Liver (tissue), 9 donors: ENCODE measurements around the gene TRIM38. TPM values are rescaled to one million over a fixed set of nuclear protein-coding genes. Genes with fewer than 3 reads are reported as not detected.

Experiments
- DNase-seq: peaks from one replicate; pipeline ENCODE4 v3.0.0-alpha.2; 2017; ENCODE audit warnings: low spot score
- H3K27ac ChIP-seq, 2 donors: one replicate each; pipeline ENCODE4 v1.7.0; 2013; ENCODE audit warnings: inconsistent platforms in 2 of 2, low read length in 2 of 2, control low read depth in 1 of 2, low read depth in 1 of 2, mild to moderate bottlenecking in 1 of 2
- H3K27me3 ChIP-seq, 4 donors: one replicate each; pipeline versions ENCODE4 v1.6.1 to v1.7.0; 2013; ENCODE audit warnings: low read length in 3 of 4, inconsistent platforms in 1 of 4, mild to moderate bottlenecking in 1 of 4, moderate library complexity in 1 of 4; ENCODE audit not compliant: control insufficient read depth in 4 of 4, insufficient read depth in 4 of 4
- H3K36me3 ChIP-seq, 4 donors: one replicate each; pipeline versions ENCODE4 v1.6.1 to v1.7.0; 2013; ENCODE audit warnings: low read length in 3 of 4, mild to moderate bottlenecking in 3 of 4, low read depth in 1 of 4, moderate library complexity in 1 of 4; ENCODE audit not compliant: control insufficient read depth in 4 of 4, insufficient read depth in 3 of 4
- H3K4me1 ChIP-seq, 4 donors: one replicate each; pipeline versions ENCODE4 v1.6.1 to v1.7.0; 2013; ENCODE audit warnings: low read length in 3 of 4, mild to moderate bottlenecking in 3 of 4, moderate library complexity in 1 of 4; ENCODE audit not compliant: control insufficient read depth in 4 of 4, insufficient read depth in 4 of 4
- H3K4me3 ChIP-seq, 3 donors: one replicate each; pipeline versions ENCODE4 v1.6.1 to v1.7.0; 2013; ENCODE audit warnings: low read length in 3 of 3, control low read depth in 1 of 3, low read depth in 1 of 3, mild to moderate bottlenecking in 1 of 3
- H3K9ac ChIP-seq, 2 donors: one replicate each; pipeline ENCODE4 v1.7.0; 2013; ENCODE audit warnings: low read length in 2 of 2, mild to moderate bottlenecking in 2 of 2, moderate library complexity in 2 of 2, control low read depth in 1 of 2, low read depth in 1 of 2
- H3K9me3 ChIP-seq, 4 donors: one replicate each; pipeline versions ENCODE4 v1.6.1 to v1.7.0; 2013; ENCODE audit warnings: low read length in 3 of 4; ENCODE audit not compliant: control insufficient read depth in 4 of 4
- CTCF ChIP-seq: fragments of 150-350 bp; IDR thresholded peaks from 2 replicates; pipeline ENCODE4 v1.5.1; 2017; ENCODE audit warnings: improper control_type of control experiment, low read depth, low read length; ENCODE audit not compliant: missing input control
- FOXA1 ChIP-seq: IDR thresholded peaks from 2 replicates; pipeline ENCODE4 v1.6.1; 2016; ENCODE audit warnings: antibody characterized with exemption
- GABPA ChIP-seq, 2 donors: IDR thresholded peaks in 1 of 2; conservative IDR thresholded peaks in 1 of 2; 2 replicates each; pipeline ENCODE4 v1.6.1; 2016; ENCODE audit warnings: antibody characterized with exemption in 2 of 2, mild to moderate bottlenecking in 1 of 2, moderate library complexity in 1 of 2
- HNF4A ChIP-seq, 2 donors: conservative IDR thresholded peaks; 2 replicates each; pipeline ENCODE4 v1.6.1; 2016; ENCODE audit warnings: antibody characterized with exemption in 2 of 2, mild to moderate bottlenecking in 2 of 2
- HNF4G ChIP-seq: IDR thresholded peaks from 2 replicates; pipeline ENCODE4 v1.6.1; 2016; ENCODE audit warnings: antibody characterized with exemption
- JUND ChIP-seq, 2 donors: IDR thresholded peaks; 2 replicates each; pipeline ENCODE4 v1.6.1; 2016; ENCODE audit warnings: antibody characterized with exemption in 2 of 2
- MAX ChIP-seq: IDR thresholded peaks from 2 replicates; pipeline ENCODE4 v1.6.1; 2016; ENCODE audit warnings: antibody characterized with exemption
- NR2F2 ChIP-seq: IDR thresholded peaks from 2 replicates; pipeline ENCODE4 v1.6.1; 2016; ENCODE audit warnings: antibody characterized with exemption
- RAD21 ChIP-seq, 2 donors: IDR thresholded peaks; 2 replicates each; pipeline ENCODE4 v1.6.1; 2016; ENCODE audit warnings: antibody characterized with exemption in 2 of 2, mild to moderate bottlenecking in 2 of 2
- REST ChIP-seq: IDR thresholded peaks from 2 replicates; pipeline ENCODE4 v1.6.1; 2016; ENCODE audit warnings: antibody characterized with exemption, mild to moderate bottlenecking
- RXRA ChIP-seq, 2 donors: IDR thresholded peaks; 2 replicates each; pipeline ENCODE4 v1.6.1; 2017 to 2018; ENCODE audit warnings: antibody characterized with exemption in 2 of 2, mild to moderate bottlenecking in 1 of 2
- SP1 ChIP-seq: IDR thresholded peaks from 2 replicates; pipeline ENCODE4 v1.6.1; 2018; ENCODE audit warnings: antibody characterized with exemption, mild to moderate bottlenecking
- TAF1 ChIP-seq: conservative IDR thresholded peaks from 2 replicates; pipeline ENCODE4 v1.6.1; 2016; ENCODE audit warnings: antibody characterized with exemption, mild to moderate bottlenecking
- ZBTB33 ChIP-seq: IDR thresholded peaks from 2 replicates; pipeline ENCODE4 v1.6.1; 2016; ENCODE audit warnings: antibody characterized with exemption
- WGBS: extraction: QIAGEN DNeasy Blood & Tissue Kit; methylation state at CpG from one replicate; pipeline ENCODE4 v1.1.7; 2013; 5-methylcytosine and 5-hydroxymethylcytosine counted together
- polyA plus RNA-seq, 2 donors: library from polyadenylated mRNA; stranded (reverse) in 1 of 2; unstranded in 1 of 2; fragments of 200-250 nt in 1 of 2; fragments of >200 nt in 1 of 2; fragmentation: Nextera tagmentation in 1 of 2; extraction: Ambion mirVana in 1 of 2; gene quantifications; one replicate each; pipeline versions ENCODE4 v1.2.1 to v1.2.3, GENCODE V29; 2013 to 2015
- total RNA-seq, 2 donors: library from RNA; depleted of rRNA; stranded (reverse); fragments of >200 nt; gene quantifications; one replicate each; pipeline ENCODE4 v1.2.3, GENCODE V29; 2014
- donor health status: healthy.
- donor health status: healthy.
- donor health status: healthy.
- donor health status: healthy.
- donor health status: healthy.

Gene TRIM38
- total and polyA plus RNA-seq, 4 donors = 1.5 to 3.9 (median 2.9) TPM

GRCh38 chr6:26031595-26032339 lies 69.2 kb downstream of the TRIM38 start (continued):
- no peak for TF ChIP-seq HNF4A (conservative IDR thresholded peaks at IDR 0.05)
- peak; percentile 51 for TF ChIP-seq TAF1
- no peak for TF ChIP-seq FOXA1
- TF ChIP-seq JUND (IDR thresholded peaks at IDR 0.05) = peak; percentile 76 to 94

GRCh38 chr6:26032340-26033084 lies 69.9 kb downstream of the TRIM38 start:
- peaks cover 2 to 29% (median 15%) of the 10 kb centered on the region in 4 donors for H3K4me1 ChIP-seq
- no peak for TF ChIP-seq SP1
- TF ChIP-seq MAX = peak; percentile 31
- TF ChIP-seq GABPA (IDR thresholded peaks at IDR 0.05 in 1 of 2, conservative IDR thresholded peaks at IDR 0.05 in 1 of 2) = no peak
- no peak for TF ChIP-seq REST
- peak overlapping the region; percentile 50 to 79 (median 65) for H3K4me3 ChIP-seq
- H3K9ac ChIP-seq = peak overlapping the region; percentile 42 to 81
- peak overlapping the region; percentile 89 to 96 for H3K27ac ChIP-seq
- H3K9me3 ChIP-seq = no peaks in the 10 kb centered on the region
- no peaks in the 10 kb centered on the region for H3K27me3 ChIP-seq
- H3K36me3 ChIP-seq = no peaks in the 10 kb centered on the region
- DNase-seq = peak; percentile 63
- under 1% methylated on average over 19 of the region's 19 CpGs for WGBS

- H3K9me3 ChIP-seq = no peaks in the 10 kb centered on the region
- WGBS = under 1% methylated on average over 47 of the region's 47 CpGs
- DNase-seq = peak; percentile 83
- peak overlapping the region; percentile 89 to 96 for H3K27ac ChIP-seq
- peaks cover 2 to 25% (median 12%) of the 10 kb centered on the region in 4 donors for H3K4me1 ChIP-seq
- H3K9ac ChIP-seq = peak overlapping the region; percentile 42 to 81
- peak overlapping the region; percentile 50 to 79 (median 65) for H3K4me3 ChIP-seq
- no peaks in the 10 kb centered on the region for H3K36me3 ChIP-seq
- no peaks in the 10 kb centered on the region for H3K27me3 ChIP-seq
- TF ChIP-seq SP1 (peak; percentile 87), REST (peak; percentile 96), ZBTB33 (peak; percentile 85), NR2F2 (peak; percentile 18), GABPA (IDR thresholded peaks at IDR 0.05 in 1 of 2, conservative IDR thresholded peaks at IDR 0.05 in 1 of 2) (no peak), RXRA (IDR thresholded peaks at IDR 0.05) (peak; percentile 25 to 52), HNF4G (peak; percentile 15), CTCF (peak; percentile 2), HNF4A (conservative IDR thresholded peaks at IDR 0.05) (peak; percentile 16 to 57), RAD21 (IDR thresholded peaks at IDR 0.05) (no peak), FOXA1 (no peak), TAF1 (peak; percentile 95)
Measured at GRCh38 chr6:26033085-26033940, 70.7 kb downstream of the TRIM38 start.
